ENCODE measurements around the gene KCNK13.

GRCh38 chr14:90228478-90228877 is 166.7 kb downstream of the KCNK13 start:
- TF ChIP-seq CTCF (IDR thresholded peaks at IDR 0.05) (no peak), POLR2A (IDR thresholded peaks at IDR 0.05) (no peak), POLR2AphosphoS5 (IDR thresholded peaks at IDR 0.05) (no peak)

All from breast epithelium (tissue), 3 donors.